Measurements from ENCODE around the gene PRR20A.
"Not testable (repeated sequence)": the region's sequence is repeated elsewhere in the genome, so short reads cannot be mapped to it uniquely, and the experiment has no call there.

The PRR20A gene

DNA sequence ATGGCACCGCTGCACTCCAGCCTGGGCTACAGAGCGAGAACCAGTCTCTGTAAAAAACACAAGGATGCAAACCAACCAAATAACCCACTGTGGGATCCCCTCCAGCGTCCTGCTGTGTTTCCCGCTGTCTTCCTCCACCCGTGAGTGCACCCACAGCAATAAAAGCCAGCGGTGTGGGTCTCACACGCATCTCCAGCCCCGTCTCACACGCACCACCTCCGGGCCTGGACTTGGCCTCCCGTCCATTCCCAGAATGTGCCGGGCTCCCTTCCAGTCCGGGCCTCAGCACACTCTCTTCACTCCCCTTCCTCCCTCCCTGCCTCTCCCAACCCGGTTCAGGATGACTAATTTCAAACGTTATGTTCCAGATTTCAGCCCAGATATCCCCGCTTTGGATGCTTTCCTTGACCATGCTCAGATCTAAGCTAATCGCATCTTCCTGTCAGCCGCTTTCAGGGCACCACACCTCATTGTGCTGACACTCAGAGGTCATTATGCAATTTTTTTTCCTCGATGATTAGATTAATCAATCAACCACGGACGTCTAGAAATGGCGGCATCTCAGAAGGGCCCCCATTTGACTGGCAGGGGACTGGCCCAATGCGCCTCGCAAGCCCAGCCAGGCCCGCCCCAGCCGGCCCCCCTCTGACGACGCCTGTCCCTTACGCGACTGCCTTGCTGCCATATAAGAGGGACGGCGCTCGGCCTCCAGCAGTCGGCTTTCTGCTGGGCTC, at the start of gene PRR20A:
Gene PRR20A, plus strand, starts transcription at position 684 of the 734 bp plus-strand sequence. CDS start 387 bp downstream, outside the sequence.
- not testable (repeated sequence) for DNase-seq (ENCODE audit: low read depth in 3 of 3)

DNA sequence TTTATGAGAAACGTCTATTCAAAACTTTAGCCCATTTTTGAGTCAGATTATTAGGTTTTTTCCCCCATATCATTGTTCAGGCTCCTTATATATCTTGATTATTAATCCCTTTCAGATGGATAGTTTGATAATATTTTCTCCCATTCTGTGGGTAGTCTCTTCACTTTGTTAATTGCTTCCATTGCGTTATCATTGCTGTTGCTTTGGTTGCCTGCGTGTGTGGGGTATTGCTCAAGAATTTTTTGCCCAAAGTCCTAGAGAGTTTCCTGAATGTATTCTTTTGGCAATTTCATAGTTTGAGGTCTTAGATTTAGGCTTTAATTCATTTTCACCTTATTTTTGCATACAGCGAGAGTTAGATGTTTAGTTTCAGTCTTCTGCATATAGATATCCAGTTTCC, 25.8 kb upstream of the PRR20A start:
- no peak for DNase-seq (ENCODE audit: low read depth in 3 of 3)

GRCh38 chr13:57123681-57124080, 17.0 kb upstream of the PRR20A start:
- DNase-seq (ENCODE audit: low read depth in 3 of 3), result no peak

- DNase-seq (ENCODE audit: low read depth in 3 of 3), result no peak
Measured at GRCh38 chr13:57128909-57129308, 11.8 kb upstream of the PRR20A start.

DNA sequence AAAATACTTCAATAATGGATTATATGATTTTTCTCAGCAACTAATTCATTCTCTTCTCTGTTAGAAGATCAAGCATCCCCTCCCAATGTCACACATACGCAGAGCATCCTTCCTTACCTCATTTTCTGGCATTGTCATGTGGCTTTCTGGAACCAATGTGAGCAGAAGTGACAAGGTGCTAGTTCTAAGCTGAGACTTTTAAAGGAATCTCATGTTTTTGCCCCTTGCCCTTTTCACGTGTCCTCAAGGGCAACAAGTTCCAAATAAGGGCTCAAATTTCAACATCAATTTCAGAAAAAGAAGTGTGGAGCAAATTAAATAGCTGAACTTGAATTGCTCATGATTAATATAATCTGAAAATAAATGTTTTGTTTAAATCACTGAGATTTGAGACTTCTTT, 4.6 kb upstream of the PRR20A start:
- DNase-seq (ENCODE audit: low read depth in 3 of 3), result no peak

DNA sequence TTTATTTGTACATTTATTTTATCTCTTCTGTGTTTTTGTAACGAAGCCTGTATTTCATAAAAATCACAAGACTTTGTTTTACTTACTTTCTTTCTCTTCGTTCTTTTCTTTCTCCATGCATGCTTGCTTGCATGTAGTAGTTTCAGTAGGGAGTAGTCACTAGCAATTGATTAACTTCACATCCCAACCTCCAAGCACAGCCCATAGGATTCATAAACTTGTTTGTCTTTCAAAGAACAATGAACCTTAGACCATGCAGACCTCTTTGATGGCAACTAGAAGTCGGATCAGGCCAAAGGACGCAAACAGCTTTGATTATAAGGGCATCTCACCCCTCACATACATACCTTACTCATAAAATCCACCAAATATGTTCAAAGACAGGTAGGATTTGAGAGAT, 3.1 kb upstream of the PRR20A start:
- DNase-seq (ENCODE audit: low read depth in 3 of 3), result no peak

DNA sequence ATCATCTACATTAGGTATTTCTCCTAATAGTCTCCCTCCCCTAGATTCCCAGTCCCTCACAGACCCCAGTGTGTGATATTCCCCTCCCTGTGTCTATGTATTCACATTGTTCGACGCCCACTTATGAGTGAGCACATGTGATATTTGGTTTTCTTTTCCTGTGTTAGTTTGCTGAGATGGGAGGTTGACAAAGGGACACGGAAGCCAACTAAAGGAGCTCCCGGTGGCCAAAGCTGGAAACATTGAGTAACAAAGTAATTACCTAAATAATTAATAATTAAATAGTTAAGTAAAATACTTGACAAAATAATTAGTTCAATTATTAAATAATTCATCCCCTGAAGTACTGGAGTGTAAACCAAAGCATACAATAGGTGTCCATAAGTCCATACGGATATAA, 1.7 kb upstream of the PRR20A start:
- no peak for DNase-seq (ENCODE audit: low read depth in 3 of 3)

DNA sequence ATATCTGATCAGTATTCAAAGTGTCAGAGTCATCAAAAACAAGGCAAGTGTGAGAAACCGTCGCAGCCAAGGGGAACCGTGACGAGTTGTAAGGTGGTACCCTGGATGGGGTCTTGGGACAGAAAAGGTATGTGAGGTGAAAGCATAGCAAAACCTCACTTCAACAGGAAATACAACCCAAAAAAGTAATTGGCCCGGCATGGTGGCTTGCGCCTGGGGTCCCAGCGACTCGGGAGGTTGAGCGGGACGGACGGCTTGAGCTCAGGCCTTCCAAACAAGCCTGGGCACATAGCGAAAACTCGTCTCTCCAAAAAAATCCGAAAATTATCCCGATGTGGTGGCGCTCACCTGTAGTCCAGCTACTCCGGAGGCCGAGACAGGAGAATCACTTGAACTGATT, 937 bp upstream of the PRR20A start:
- not testable (repeated sequence) for DNase-seq (ENCODE audit: low read depth in 3 of 3)

- DNase-seq (ENCODE audit: low read depth in 3 of 3), result not testable (repeated sequence)
Measured at GRCh38 chr13:57147188-57147587, 6.5 kb downstream of the PRR20A start, which contains the start of gene PRR20B. TSS of gene PRR20B (plus strand) at chr13:57147488. CDS start at chr13:57147875, 387 bp downstream.

GRCh38 chr13:57148106-57148505, 7.4 kb downstream of the PRR20A start:
- not testable (repeated sequence) for DNase-seq (ENCODE audit: low read depth in 3 of 3)

DNA sequence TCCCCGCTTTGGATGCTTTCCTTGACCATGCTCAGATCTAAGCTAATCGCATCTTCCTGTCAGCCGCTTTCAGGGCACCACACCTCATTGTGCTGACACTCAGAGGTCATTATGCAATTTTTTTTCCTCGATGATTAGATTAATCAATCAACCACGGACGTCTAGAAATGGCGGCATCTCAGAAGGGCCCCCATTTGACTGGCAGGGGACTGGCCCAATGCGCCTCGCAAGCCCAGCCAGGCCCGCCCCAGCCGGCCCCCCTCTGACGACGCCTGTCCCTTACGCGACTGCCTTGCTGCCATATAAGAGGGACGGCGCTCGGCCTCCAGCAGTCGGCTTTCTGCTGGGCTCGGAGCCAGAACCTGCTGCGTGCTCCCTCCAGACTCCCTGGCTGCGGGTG, 13.0 kb downstream of the PRR20A start, which contains the start of gene PRR20C:
Gene PRR20C, plus strand, starts transcription at position 301 of the 400 bp plus-strand sequence. CDS start 387 bp downstream, outside the sequence.
- not testable (repeated sequence) for DNase-seq (ENCODE audit: low read depth in 3 of 3)

DNA sequence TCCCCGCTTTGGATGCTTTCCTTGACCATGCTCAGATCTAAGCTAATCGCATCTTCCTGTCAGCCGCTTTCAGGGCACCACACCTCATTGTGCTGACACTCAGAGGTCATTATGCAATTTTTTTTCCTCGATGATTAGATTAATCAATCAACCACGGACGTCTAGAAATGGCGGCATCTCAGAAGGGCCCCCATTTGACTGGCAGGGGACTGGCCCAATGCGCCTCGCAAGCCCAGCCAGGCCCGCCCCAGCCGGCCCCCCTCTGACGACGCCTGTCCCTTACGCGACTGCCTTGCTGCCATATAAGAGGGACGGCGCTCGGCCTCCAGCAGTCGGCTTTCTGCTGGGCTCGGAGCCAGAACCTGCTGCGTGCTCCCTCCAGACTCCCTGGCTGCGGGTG, 19.6 kb downstream of the PRR20A start, which contains the start of gene PRR20D:
Gene PRR20D, plus strand, starts transcription at position 301 of the 400 bp plus-strand sequence. CDS start 387 bp downstream, outside the sequence.
- DNase-seq (ENCODE audit: low read depth in 3 of 3), result not testable (repeated sequence)

GRCh38 chr13:57166897-57167296, 26.2 kb downstream of the PRR20A start, which contains the start of gene PRR20E:
TSS of gene PRR20E (plus strand) at chr13:57167197. CDS start at chr13:57167584, 387 bp downstream.
- DNase-seq (ENCODE audit: low read depth in 3 of 3), result not testable (repeated sequence)

DNA sequence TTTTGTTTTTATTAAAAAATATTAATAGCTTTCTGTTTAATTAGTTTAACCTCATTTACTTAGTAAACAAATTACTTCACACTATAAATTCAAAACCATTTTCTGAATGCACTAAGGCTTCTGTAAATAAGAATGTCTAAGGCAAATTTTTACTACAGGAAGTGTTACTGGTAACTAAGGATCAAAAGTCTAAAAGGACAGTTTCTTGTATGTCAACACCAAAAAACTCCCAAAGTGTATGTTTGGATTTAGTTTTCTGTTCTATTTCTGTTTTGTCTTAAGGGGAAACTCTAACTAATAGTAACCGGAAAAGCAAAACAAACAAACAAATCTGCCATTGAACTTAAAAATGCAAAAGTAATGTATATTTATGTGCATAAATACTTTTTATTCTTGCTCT, 50.9 kb downstream of the PRR20A start:
- DNase-seq (ENCODE audit: low read depth in 3 of 3), result no peak
